Testis (tissue), 2 donors: ENCODE data around the gene DCP1A.

Experiments
- POLR2A ChIP-seq: fragments of 450-650 bp; IDR thresholded peaks from one replicate; pipeline ENCODE4 v1.6.1; 2017; ENCODE audit warnings: antibody characterized with exemption, mild to moderate bottlenecking, moderate library complexity
- TF ChIP-seq, protein P1 (sequence below), 3 experiments: fragments of 450-650 bp in 2 of 3; fragments of 200-600 bp in 1 of 3; sonication (generic) in 1 of 3; IDR thresholded peaks; one replicate each; pipeline ENCODE4 v1.5.1; 2016 to 2019; ENCODE audit warnings: antibody characterized with exemption in 3 of 3, mild to moderate bottlenecking in 2 of 3, moderate library complexity in 1 of 3

DNA sequence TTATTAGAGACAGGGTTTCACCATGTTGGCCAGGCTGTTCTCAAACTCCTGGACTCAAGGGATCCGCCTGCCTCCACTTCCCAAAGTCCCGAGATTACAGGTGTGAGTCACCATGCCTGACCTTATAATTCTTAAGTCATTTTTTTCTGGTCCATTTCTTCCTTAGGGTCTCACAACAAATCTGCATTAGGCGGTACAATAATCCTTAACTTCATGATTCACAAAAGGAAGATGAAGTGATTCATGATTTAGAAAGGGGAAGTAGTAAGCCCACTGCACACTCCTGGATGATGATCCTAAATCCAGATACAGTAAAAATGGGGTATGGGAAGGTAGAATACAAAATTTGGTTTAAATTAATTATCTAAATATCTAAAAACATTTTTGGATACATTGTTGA, 46.5 kb downstream of the DCP1A start:
- TF ChIP-seq, protein P1, sequence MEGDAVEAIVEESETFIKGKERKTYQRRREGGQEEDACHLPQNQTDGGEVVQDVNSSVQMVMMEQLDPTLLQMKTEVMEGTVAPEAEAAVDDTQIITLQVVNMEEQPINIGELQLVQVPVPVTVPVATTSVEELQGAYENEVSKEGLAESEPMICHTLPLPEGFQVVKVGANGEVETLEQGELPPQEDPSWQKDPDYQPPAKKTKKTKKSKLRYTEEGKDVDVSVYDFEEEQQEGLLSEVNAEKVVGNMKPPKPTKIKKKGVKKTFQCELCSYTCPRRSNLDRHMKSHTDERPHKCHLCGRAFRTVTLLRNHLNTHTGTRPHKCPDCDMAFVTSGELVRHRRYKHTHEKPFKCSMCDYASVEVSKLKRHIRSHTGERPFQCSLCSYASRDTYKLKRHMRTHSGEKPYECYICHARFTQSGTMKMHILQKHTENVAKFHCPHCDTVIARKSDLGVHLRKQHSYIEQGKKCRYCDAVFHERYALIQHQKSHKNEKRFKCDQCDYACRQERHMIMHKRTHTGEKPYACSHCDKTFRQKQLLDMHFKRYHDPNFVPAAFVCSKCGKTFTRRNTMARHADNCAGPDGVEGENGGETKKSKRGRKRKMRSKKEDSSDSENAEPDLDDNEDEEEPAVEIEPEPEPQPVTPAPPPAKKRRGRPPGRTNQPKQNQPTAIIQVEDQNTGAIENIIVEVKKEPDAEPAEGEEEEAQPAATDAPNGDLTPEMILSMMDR (IDR thresholded peaks at IDR 0.05), result no peak
- no peak for TF ChIP-seq POLR2A
